H54 (cell line): ENCODE results near the gene ASB18.

ENCODE experiments used
- DNase-seq: peaks from one replicate; pipeline ENCODE4 v3.0.0; 2011; ENCODE audit warnings: low spot score, mixed read lengths; ENCODE audit not compliant: insufficient read length
- FAIRE-seq: peaks from 3 replicates; lab custom pipeline; 2011; peaks lifted over from hg19 to GRCh38; lab: Jason Lieb, UNC
- POLR2A ChIP-seq: IDR thresholded peaks from 2 replicates; pipeline ENCODE4 v1.6.1; 2011; ENCODE audit warnings: low read depth, mild to moderate bottlenecking, low read length

ASB18 gene

DNA sequence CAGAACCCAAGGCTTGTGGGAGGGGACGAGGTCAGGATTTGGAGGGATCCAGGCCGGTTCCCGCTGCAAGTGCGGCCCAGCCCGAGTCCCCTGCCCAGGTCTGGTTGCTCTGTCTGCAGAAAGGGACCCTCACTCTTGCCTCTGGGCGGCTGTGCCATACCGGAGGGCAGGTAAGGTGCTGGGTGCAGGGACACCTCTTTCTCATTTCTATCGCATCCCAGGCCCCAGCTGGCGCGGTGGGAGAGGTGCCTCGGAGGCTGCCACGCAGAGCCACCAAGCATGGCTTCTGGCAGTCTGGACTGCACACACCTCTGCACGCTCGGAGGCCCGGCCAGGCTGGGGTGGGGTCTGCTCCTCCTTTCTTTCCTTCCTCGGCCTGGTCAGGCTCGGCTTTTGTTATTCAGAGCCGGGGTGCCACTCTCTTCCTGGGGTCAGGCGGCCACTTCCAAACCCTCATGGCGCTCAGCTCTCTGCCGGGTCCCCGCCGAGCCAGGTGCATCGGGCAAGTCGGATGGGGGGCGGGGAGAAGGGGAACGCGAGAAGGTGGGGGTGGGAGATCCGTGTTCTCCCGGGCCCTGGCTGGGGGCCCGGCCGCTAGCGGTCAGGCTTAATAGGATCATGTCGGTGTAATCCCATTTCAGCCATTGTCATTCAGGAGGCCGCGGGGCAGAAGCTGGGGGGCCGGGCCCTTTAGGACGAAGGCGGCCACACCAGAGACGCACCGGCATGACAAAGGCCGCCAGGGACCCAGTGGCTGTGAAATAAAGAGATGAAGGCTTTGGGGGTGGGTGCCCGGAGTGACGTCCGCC is 105.0 kb downstream of the ASB18 start:
- FAIRE-seq (no peak), DNase-seq (no peak)
- no peak for TF ChIP-seq POLR2A

DNA sequence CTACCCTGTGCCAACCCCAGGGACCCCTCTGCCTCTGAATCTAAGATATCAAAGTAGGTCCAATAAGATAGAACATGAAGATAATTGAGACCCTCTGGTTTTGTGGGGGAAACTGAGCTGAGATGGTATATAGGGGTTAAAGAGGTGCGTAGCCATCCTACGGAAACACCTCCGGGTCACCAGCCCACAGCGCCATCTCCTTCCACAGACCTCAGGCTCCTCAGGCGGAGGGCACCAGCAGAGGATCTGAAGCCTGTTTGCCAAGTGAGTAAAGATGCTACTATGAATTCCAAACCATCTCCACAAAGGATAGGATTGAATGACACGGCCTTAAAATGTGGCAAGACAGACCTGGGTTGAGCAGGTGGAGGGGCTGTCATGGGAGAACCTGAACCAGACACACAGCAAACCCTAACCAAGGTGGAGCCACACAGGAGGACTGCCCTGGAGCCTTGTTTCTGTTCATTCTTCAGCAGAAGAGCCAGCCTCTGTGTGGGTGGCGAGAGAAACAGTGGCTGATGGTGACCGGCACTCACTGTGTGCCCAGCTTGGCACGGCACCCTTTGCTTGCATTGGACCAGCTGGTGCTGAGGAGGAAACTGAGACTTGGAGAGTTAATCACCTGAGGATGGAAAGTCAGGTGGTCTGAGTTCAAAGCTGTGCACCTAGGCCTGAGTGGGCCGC is 106.2 kb downstream of the ASB18 start:
- FAIRE-seq (no peak), DNase-seq (no peak)
- no peak for TF ChIP-seq POLR2A

GRCh38 chr2:236157366-236157765 is 106.8 kb downstream of the ASB18 start:
- TF ChIP-seq POLR2A: no peak
- no peak for DNase-seq
- FAIRE-seq: no peak

DNA sequence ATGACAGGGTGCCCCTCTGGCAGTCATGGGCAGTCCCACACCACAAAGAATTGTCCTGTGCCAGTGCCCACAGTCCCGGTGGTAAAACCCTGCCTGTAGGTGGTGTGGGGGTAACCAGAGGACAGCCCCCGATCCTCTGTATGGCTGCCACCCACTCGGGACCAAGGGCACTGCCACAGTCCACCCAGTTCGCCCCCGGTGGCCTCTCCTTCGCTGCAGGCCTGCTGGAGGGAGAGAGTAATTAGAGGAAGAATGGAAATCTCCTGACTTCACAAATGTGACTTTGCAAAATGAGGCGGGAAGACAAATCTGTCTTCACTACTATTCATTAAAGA is 107.4 kb downstream of the ASB18 start:
- no peak for TF ChIP-seq POLR2A
- no peak for DNase-seq
- no peak for FAIRE-seq

DNA sequence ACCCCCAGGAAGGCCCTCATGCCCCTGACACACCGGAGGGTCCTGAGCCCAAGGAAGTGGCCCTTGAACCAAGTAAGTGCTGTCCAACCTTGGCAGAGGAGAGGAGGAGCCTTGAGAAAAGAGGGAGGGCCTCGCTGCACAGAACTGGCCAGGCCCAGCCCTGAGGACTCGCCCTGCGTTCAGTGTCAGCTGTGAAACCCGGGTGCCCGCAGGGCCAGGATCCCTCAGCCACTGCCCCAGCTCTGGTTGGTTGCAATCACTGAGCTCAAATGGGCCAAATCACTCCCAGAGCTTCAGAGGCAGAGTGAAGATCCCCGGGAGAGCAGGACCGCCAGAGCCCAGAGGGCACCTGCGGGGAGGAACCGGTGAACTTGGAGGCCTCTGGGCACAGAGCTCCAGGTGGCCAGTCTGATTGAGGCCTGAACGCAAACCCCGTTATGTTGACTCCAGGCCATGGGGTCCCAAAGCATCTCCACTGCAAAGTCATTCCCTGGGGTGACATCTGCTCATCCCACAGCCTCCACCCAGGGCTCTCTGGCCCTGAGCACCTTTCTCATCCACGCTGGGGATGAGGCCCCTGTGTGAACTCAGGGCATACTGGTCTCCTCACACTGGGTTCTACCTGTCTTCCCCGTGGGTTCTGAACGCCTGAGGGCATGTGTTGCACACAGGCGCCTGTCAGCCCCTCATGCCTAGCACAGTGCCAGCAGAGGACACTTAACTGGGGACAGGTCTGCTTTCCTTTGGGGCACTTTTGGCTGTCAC is 107.9 kb downstream of the ASB18 start:
- FAIRE-seq (no peak), DNase-seq (no peak)
- no peak for TF ChIP-seq POLR2A

- no peak for DNase-seq
- FAIRE-seq: no peak
- TF ChIP-seq POLR2A: no peak
Measured at GRCh38 chr2:236155406-236155805, 108.8 kb downstream of the ASB18 start.

DNA sequence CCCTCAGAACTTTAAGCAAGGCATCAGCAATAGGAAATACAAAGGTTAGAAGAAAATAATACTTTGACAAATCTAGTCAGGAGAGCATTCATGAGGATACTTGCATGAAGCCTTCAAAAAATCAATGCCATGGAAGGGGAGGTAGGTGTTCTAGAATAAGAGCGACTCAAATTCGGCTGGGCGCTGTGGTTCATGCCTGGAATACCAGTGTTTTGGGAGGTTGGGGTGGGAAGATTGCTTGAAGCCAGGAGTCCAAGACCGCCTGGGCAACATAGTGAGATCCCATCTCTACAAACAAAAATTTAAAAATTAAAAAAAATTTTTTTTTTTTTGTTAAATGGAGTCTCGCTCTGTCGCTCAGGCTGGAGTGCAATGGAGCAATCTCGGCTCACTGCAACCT is 117.8 kb downstream of the ASB18 start:
- no peak for TF ChIP-seq POLR2A
- no peak for FAIRE-seq
- DNase-seq: no peak

DNA sequence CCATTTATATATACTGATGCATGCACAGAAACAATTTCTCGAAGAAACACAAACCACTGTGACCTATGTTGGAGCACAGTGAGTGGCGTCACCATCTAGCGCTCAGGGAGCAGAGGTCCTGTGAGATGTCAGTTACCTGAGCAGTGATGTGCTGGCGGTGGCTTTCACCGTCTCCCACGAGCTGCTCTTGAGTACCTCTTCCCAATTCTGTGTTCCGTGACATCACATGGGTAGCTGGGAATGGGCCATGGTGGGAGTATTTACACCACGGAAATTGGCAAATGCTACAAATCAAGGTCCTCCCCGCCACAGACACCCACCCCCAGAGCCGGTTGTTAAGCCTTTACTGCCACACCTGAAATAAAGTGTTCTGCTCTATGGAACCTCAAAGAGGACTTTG is 120.4 kb downstream of the ASB18 start:
- FAIRE-seq: no peak
- TF ChIP-seq POLR2A: no peak
- DNase-seq: no peak
